ENCODE measurements around the gene MCF2L2. TPM values are rescaled to one million over a fixed set of nuclear protein-coding genes. Genes with fewer than 3 reads are reported as not detected.
"Not testable (repeated sequence)": the region's sequence is repeated elsewhere in the genome, so short reads cannot be mapped to it uniquely, and the experiment has no call there.

MCF2L2 gene
- total RNA-seq, 2 donors from 2014 or later = 0.38 to 1.3 TPM

DNA sequence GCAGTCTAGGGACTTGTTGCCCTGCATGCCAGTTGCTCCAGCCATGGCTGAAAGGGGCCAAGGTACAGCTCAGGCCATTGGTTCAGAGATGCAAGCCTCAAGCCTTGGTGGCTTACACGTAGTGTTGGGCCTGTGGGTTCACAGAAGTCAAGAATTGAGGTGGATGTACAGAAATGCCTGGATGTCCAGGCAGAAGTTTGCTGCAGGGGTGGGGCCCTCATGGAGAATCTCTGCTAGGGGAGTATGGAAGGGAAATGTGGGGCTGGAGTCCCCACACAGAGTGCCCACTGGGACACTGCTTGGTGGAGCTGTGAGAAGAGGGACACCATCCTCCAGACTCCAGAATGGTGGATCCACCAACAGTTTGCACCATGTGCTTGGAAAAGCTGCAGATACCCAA, 186.0 kb downstream of the MCF2L2 start:
- intact Hi-C loops (cut with DNase I) = no loop called here

GRCh38 chr3:183239046-183239445, 189.4 kb downstream of the MCF2L2 start:
- no peak for DNase-seq (ENCODE audit: low spot score)
- intact Hi-C loops (cut with DNase I) = no loop called here

More for the DNA sequence above, 186.0 kb downstream of the MCF2L2 start:
- no peak for DNase-seq (ENCODE audit: low spot score)

- DNase-seq (ENCODE audit: low spot score) = no peak
- intact Hi-C loops (cut with DNase I) = no loop called here
Measured at GRCh38 chr3:183233966-183234365, 194.5 kb downstream of the MCF2L2 start.

DNA sequence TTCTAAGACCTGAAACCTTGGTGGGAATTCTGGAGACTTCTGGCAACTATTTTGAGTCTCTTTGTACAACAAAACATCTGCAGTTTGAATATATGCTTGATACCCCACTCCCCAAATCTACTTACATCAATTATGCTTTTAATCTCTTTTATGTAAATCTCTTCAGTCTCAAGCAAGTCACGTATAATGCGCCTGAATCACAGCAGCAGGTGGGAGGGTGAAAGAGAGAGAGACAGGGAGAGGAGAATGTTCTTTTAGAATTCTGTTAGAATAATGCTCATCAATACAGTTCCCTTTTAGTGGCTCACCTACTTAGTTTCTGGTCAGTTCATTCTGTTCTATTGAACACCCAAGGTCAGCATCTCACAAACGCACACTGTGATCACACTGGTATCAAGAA, 197.6 kb downstream of the MCF2L2 start:
- intact Hi-C loops (cut with DNase I) = no loop called here

DNA sequence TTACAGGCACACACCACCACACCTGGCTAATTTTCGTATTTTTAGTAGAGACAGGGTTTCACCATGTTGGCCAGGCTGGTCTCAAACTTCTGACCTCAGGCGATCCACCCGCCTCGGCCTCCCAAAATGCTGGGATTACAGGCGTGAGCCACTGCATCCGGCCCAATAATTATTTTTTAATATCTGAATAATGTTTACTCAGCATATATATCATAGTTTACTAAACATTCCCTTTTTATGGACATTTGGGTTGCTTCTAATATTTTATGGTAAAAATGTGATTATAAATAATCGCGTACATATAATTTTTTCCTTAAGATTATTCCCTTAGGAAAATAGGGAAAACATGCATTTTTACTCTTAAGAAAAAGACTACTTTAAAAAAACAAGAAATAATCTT, 198.2 kb downstream of the MCF2L2 start:
- DNase-seq (ENCODE audit: low spot score); intact Hi-C loops (cut with DNase I): not testable (repeated sequence)

More for the DNA sequence above, 197.6 kb downstream of the MCF2L2 start:
- no peak for DNase-seq (ENCODE audit: low spot score)

- DNase-seq (ENCODE audit: low spot score) = no peak
- intact Hi-C loops (cut with DNase I) = no loop called here
Measured at GRCh38 chr3:183229178-183229577, 199.2 kb downstream of the MCF2L2 start.

- intact Hi-C loops (cut with DNase I) = no loop called here
- no peak for DNase-seq (ENCODE audit: low spot score)
Measured at GRCh38 chr3:183227586-183227985, 200.8 kb downstream of the MCF2L2 start.

- DNase-seq (ENCODE audit: low spot score) = no peak
- intact Hi-C loops (cut with DNase I) = no loop called here
Measured at GRCh38 chr3:183226333-183226890, 202.0 kb downstream of the MCF2L2 start.

- intact Hi-C loops (cut with DNase I) = no loop called here
- no peak for DNase-seq (ENCODE audit: low spot score)
Measured at GRCh38 chr3:183224180-183224970, 204.0 kb downstream of the MCF2L2 start.

- no peak for DNase-seq (ENCODE audit: low spot score)
- intact Hi-C loops (cut with DNase I) = no loop called here
Measured at GRCh38 chr3:183222631-183223235, 205.7 kb downstream of the MCF2L2 start.

GRCh38 chr3:183220828-183221227, 207.6 kb downstream of the MCF2L2 start:
- intact Hi-C loops (cut with DNase I) = no loop called here

GRCh38 chr3:183218826-183219225, 209.6 kb downstream of the MCF2L2 start:
- DNase-seq (ENCODE audit: low spot score) = no peak
- intact Hi-C loops (cut with DNase I) = no loop called here

More at GRCh38 chr3:183220828-183221227, 207.6 kb downstream of the MCF2L2 start:
- DNase-seq (ENCODE audit: low spot score) = no peak

- no peak for DNase-seq (ENCODE audit: low spot score)
- intact Hi-C loops (cut with DNase I) = no loop called here
Measured at GRCh38 chr3:183217548-183218332, 210.7 kb downstream of the MCF2L2 start.

DNA sequence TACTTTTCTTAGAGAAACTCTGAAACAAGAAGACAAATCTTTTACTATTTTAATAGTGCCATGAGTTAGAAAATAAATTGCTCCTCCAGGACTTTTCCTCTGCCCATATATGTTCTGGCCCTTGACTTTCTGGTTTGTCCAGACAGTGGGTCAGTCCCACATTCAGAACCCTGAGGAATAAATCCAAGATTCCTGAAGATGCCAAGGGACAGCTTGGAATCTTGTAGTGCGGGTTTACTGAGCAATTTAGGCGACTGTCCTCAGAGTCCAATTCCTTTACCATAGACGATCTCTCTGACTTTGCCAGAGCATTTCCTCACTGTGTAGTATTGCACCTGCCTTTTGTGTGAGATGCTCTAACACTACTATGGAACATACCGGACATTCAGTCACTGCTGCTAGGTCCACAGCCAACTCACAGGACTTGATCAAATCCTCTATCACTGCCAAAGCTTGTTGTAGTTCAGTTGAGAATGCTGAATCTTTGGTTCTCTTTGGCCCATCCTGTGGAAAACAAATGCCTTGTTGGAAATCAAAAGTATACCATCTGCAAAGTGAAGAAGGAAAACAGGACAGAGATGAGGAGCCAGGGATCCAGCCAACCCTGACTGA, 212.7 kb downstream of the MCF2L2 start:
- intact Hi-C loops (cut with DNase I) = no loop called here

GRCh38 chr3:183214277-183214612, 214.2 kb downstream of the MCF2L2 start:
- DNase-seq (ENCODE audit: low spot score) = no peak
- intact Hi-C loops (cut with DNase I) = no loop called here

More for the DNA sequence above, 212.7 kb downstream of the MCF2L2 start:
- DNase-seq (ENCODE audit: low spot score) = no peak

DNA sequence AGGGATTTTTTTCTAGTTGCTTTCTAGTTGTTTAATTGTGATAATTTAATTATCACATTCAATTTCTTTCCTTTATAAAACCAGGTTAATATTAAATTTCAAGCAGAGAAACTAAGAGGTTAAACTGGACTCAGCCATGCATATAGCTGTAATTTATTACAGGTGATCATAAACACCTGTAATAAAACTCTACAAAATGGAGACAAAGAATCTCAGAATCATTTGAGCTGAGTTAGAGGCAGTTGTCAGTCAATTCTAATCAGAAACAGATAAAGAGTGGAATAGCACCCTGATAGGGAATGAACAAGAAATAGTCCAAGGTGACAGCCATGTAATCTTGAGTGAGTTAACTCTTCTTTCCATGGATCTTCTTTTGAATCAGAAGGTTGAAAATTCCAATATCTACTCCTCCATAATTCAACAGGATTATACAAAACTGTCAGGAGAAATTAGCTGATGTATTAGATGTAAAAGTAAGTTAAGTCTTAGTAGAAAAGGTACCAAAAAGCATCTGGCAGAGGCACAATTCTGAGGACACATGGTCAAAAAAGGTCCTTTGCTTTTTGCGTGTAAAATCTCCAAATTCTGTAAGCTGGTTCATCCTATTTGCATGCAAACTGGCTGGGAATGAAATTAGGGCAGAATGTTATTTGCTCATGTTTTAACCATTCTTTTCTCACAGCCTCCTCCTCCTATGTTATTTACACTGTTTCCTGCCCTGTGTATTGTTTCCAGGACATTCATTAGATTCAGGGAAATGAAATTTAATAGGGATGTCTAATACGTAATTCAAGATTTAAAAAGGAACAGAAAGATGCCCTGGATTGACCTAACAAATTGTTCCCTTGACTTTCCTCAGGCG, 214.8 kb downstream of the MCF2L2 start:
- no peak for DNase-seq (ENCODE audit: low spot score)
- intact Hi-C loops (cut with DNase I) = no loop called here

- no peak for DNase-seq (ENCODE audit: low spot score)
- intact Hi-C loops (cut with DNase I) = no loop called here
Measured at GRCh38 chr3:183212565-183212964, 215.9 kb downstream of the MCF2L2 start.

GRCh38 chr3:183212096-183212495, 216.3 kb downstream of the MCF2L2 start:
- no peak for DNase-seq (ENCODE audit: low spot score)
- intact Hi-C loops (cut with DNase I) = no loop called here

- DNase-seq (ENCODE audit: low spot score) = peak; percentile 85
- intact Hi-C loops (cut with DNase I) = no loop called here
Measured at GRCh38 chr3:183211352-183211751, 217.1 kb downstream of the MCF2L2 start.
